ENCODE results near the gene PRKG1. TPM values are rescaled to one million over a fixed set of nuclear protein-coding genes. Genes with fewer than 3 reads are reported as not detected.

PRKG1 gene
- polyA plus RNA-seq, 2 donors, result 0.84 to 0.87 TPM

GRCh38 chr10:51227897-51228713 lies 153.8 kb downstream of the PRKG1 start:
- 44 to 51% methylated on average over 4 of the region's 4 CpGs for WGBS, 2 donors
- no peaks in the 10 kb centered on the region for H3K27me3 ChIP-seq (ENCODE audit: control insufficient read depth in 1 of 2, insufficient read depth in 2 of 2, low read length in 2 of 2)
- H3K4me1 ChIP-seq (ENCODE audit: control insufficient read depth in 2 of 2, insufficient read depth in 2 of 2, low read length in 1 of 2), result no peaks in the 10 kb centered on the region
- no peaks in the 10 kb centered on the region for H3K36me3 ChIP-seq (ENCODE audit: control insufficient read depth in 2 of 2, insufficient read depth in 2 of 2, low read length in 1 of 2)
- H3K4me3 ChIP-seq (ENCODE audit: low read depth in 1 of 2, low read length in 2 of 2), result no peak overlapping the region
- H3K27ac ChIP-seq (ENCODE audit: low read depth in 2 of 2, low read length in 1 of 2), result no peak overlapping the region
- no peaks in the 10 kb centered on the region for H3K9me3 ChIP-seq (ENCODE audit: control insufficient read depth in 2 of 2, insufficient read depth in 1 of 2, low read depth in 1 of 2, low read length in 1 of 2)

- H3K27me3 ChIP-seq (ENCODE audit: control insufficient read depth in 1 of 2, insufficient read depth in 2 of 2, low read length in 2 of 2), result no peaks in the 10 kb centered on the region
- H3K4me3 ChIP-seq (ENCODE audit: low read depth in 1 of 2, low read length in 2 of 2), result no peak overlapping the region
- no peaks in the 10 kb centered on the region for H3K4me1 ChIP-seq (ENCODE audit: control insufficient read depth in 2 of 2, insufficient read depth in 2 of 2, low read length in 1 of 2)
- no peaks in the 10 kb centered on the region for H3K9me3 ChIP-seq (ENCODE audit: control insufficient read depth in 2 of 2, insufficient read depth in 1 of 2, low read depth in 1 of 2, low read length in 1 of 2)
- no peak overlapping the region for H3K27ac ChIP-seq (ENCODE audit: low read depth in 2 of 2, low read length in 1 of 2)
- WGBS, 2 donors, result 66 to 71% methylated on average over 4 of the region's 4 CpGs
- H3K36me3 ChIP-seq (ENCODE audit: control insufficient read depth in 2 of 2, insufficient read depth in 2 of 2, low read length in 1 of 2), result no peaks in the 10 kb centered on the region
These were observed 154.4 kb downstream of the PRKG1 start for GRCh38 chr10:51228714-51229100.

- no peaks in the 10 kb centered on the region for H3K27me3 ChIP-seq (ENCODE audit: control insufficient read depth in 1 of 2, insufficient read depth in 2 of 2, low read length in 2 of 2)
- H3K4me1 ChIP-seq (ENCODE audit: control insufficient read depth in 2 of 2, insufficient read depth in 2 of 2, low read length in 1 of 2), result no peaks in the 10 kb centered on the region
- 76 to 83% methylated on average over 5 of the region's 5 CpGs for WGBS, 2 donors
- no peak overlapping the region for H3K4me3 ChIP-seq (ENCODE audit: low read depth in 1 of 2, low read length in 2 of 2)
- H3K9me3 ChIP-seq (ENCODE audit: control insufficient read depth in 2 of 2, insufficient read depth in 1 of 2, low read depth in 1 of 2, low read length in 1 of 2), result no peaks in the 10 kb centered on the region
- no peaks in the 10 kb centered on the region for H3K36me3 ChIP-seq (ENCODE audit: control insufficient read depth in 2 of 2, insufficient read depth in 2 of 2, low read length in 1 of 2)
- no peak overlapping the region for H3K27ac ChIP-seq (ENCODE audit: low read depth in 2 of 2, low read length in 1 of 2)
These were observed 156.7 kb downstream of the PRKG1 start for GRCh38 chr10:51230887-51231585.

- Histone ChIP-seq H3K36me3 (ENCODE audit: control insufficient read depth in 2 of 2, insufficient read depth in 2 of 2, low read length in 1 of 2) (no peaks in the 10 kb centered on the region), H3K27me3 (ENCODE audit: control insufficient read depth in 1 of 2, insufficient read depth in 2 of 2, low read length in 2 of 2) (no peaks in the 10 kb centered on the region), H3K9me3 (ENCODE audit: control insufficient read depth in 2 of 2, insufficient read depth in 1 of 2, low read depth in 1 of 2, low read length in 1 of 2) (no peaks in the 10 kb centered on the region), H3K27ac (ENCODE audit: low read depth in 2 of 2, low read length in 1 of 2) (no peak overlapping the region), H3K4me3 (ENCODE audit: low read depth in 1 of 2, low read length in 2 of 2) (no peak overlapping the region), H3K4me1 (ENCODE audit: control insufficient read depth in 2 of 2, insufficient read depth in 2 of 2, low read length in 1 of 2) (no peaks in the 10 kb centered on the region)
- 12 to 32% methylated on average over 1 of the region's 1 CpG for WGBS, 2 donors
These were observed 157.5 kb downstream of the PRKG1 start for GRCh38 chr10:51231754-51232153.

- no peak overlapping the region for H3K27ac ChIP-seq (ENCODE audit: low read depth in 2 of 2, low read length in 1 of 2)
- WGBS, 2 donors, result 96 to 97% methylated on average over 3 of the region's 3 CpGs
- no peaks in the 10 kb centered on the region for H3K36me3 ChIP-seq (ENCODE audit: control insufficient read depth in 2 of 2, insufficient read depth in 2 of 2, low read length in 1 of 2)
- H3K4me1 ChIP-seq (ENCODE audit: control insufficient read depth in 2 of 2, insufficient read depth in 2 of 2, low read length in 1 of 2), result no peaks in the 10 kb centered on the region
- no peaks in the 10 kb centered on the region for H3K27me3 ChIP-seq (ENCODE audit: control insufficient read depth in 1 of 2, insufficient read depth in 2 of 2, low read length in 2 of 2)
- H3K4me3 ChIP-seq (ENCODE audit: low read depth in 1 of 2, low read length in 2 of 2), result no peak overlapping the region
- H3K9me3 ChIP-seq (ENCODE audit: control insufficient read depth in 2 of 2, insufficient read depth in 1 of 2, low read depth in 1 of 2, low read length in 1 of 2), result no peaks in the 10 kb centered on the region
These were observed 159.2 kb downstream of the PRKG1 start for GRCh38 chr10:51233337-51234100.

GRCh38 chr10:51235865-51236264 lies 161.6 kb downstream of the PRKG1 start:
- Histone ChIP-seq H3K27me3 (ENCODE audit: control insufficient read depth in 1 of 2, insufficient read depth in 2 of 2, low read length in 2 of 2) (no peaks in the 10 kb centered on the region), H3K36me3 (ENCODE audit: control insufficient read depth in 2 of 2, insufficient read depth in 2 of 2, low read length in 1 of 2) (no peaks in the 10 kb centered on the region), H3K4me3 (ENCODE audit: low read depth in 1 of 2, low read length in 2 of 2) (no peak overlapping the region), H3K9me3 (ENCODE audit: control insufficient read depth in 2 of 2, insufficient read depth in 1 of 2, low read depth in 1 of 2, low read length in 1 of 2) (no peaks in the 10 kb centered on the region), H3K27ac (ENCODE audit: low read depth in 2 of 2, low read length in 1 of 2) (no peak overlapping the region), H3K4me1 (ENCODE audit: control insufficient read depth in 2 of 2, insufficient read depth in 2 of 2, low read length in 1 of 2) (no peaks in the 10 kb centered on the region)
- 94 to 95% methylated on average over 1 of the region's 1 CpG for WGBS, 2 donors

GRCh38 chr10:51239006-51239405 lies 164.7 kb downstream of the PRKG1 start:
- H3K4me3 ChIP-seq (ENCODE audit: low read depth in 1 of 2, low read length in 2 of 2), result no peak overlapping the region
- no peaks in the 10 kb centered on the region for H3K9me3 ChIP-seq (ENCODE audit: control insufficient read depth in 2 of 2, insufficient read depth in 1 of 2, low read depth in 1 of 2, low read length in 1 of 2)
- H3K36me3 ChIP-seq (ENCODE audit: control insufficient read depth in 2 of 2, insufficient read depth in 2 of 2, low read length in 1 of 2), result no peaks in the 10 kb centered on the region
- no peaks in the 10 kb centered on the region for H3K4me1 ChIP-seq (ENCODE audit: control insufficient read depth in 2 of 2, insufficient read depth in 2 of 2, low read length in 1 of 2)
- no peak overlapping the region for H3K27ac ChIP-seq (ENCODE audit: low read depth in 2 of 2, low read length in 1 of 2)
- 72 to 78% methylated on average over 4 of the region's 4 CpGs for WGBS, 2 donors
- H3K27me3 ChIP-seq (ENCODE audit: control insufficient read depth in 1 of 2, insufficient read depth in 2 of 2, low read length in 2 of 2), result no peaks in the 10 kb centered on the region

GRCh38 chr10:51241461-51241860 lies 167.2 kb downstream of the PRKG1 start:
- Histone ChIP-seq H3K36me3 (ENCODE audit: control insufficient read depth in 2 of 2, insufficient read depth in 2 of 2, low read length in 1 of 2) (no peaks in the 10 kb centered on the region), H3K27me3 (ENCODE audit: control insufficient read depth in 1 of 2, insufficient read depth in 2 of 2, low read length in 2 of 2) (no peaks in the 10 kb centered on the region), H3K4me1 (ENCODE audit: control insufficient read depth in 2 of 2, insufficient read depth in 2 of 2, low read length in 1 of 2) (no peaks in the 10 kb centered on the region), H3K9me3 (ENCODE audit: control insufficient read depth in 2 of 2, insufficient read depth in 1 of 2, low read depth in 1 of 2, low read length in 1 of 2) (no peaks in the 10 kb centered on the region), H3K4me3 (ENCODE audit: low read depth in 1 of 2, low read length in 2 of 2) (no peak overlapping the region), H3K27ac (ENCODE audit: low read depth in 2 of 2, low read length in 1 of 2) (no peak overlapping the region)
- 82 to 86% methylated on average over 1 of the region's 1 CpG for WGBS, 2 donors

GRCh38 chr10:51242393-51242792 lies 168.1 kb downstream of the PRKG1 start:
- no peaks in the 10 kb centered on the region for H3K27me3 ChIP-seq (ENCODE audit: control insufficient read depth in 1 of 2, insufficient read depth in 2 of 2, low read length in 2 of 2)
- no peaks in the 10 kb centered on the region for H3K36me3 ChIP-seq (ENCODE audit: control insufficient read depth in 2 of 2, insufficient read depth in 2 of 2, low read length in 1 of 2)
- no peak overlapping the region for H3K27ac ChIP-seq (ENCODE audit: low read depth in 2 of 2, low read length in 1 of 2)
- H3K4me3 ChIP-seq (ENCODE audit: low read depth in 1 of 2, low read length in 2 of 2), result no peak overlapping the region
- 42 to 51% methylated on average over 2 of the region's 2 CpGs for WGBS, 2 donors
- no peaks in the 10 kb centered on the region for H3K9me3 ChIP-seq (ENCODE audit: control insufficient read depth in 2 of 2, insufficient read depth in 1 of 2, low read depth in 1 of 2, low read length in 1 of 2)
- H3K4me1 ChIP-seq (ENCODE audit: control insufficient read depth in 2 of 2, insufficient read depth in 2 of 2, low read length in 1 of 2), result no peaks in the 10 kb centered on the region

Measured in esophagus (tissue), 2 donors.